Measurements from ENCODE around the gene CD2AP. TPM values are rescaled to one million over a fixed set of nuclear protein-coding genes. Genes with fewer than 3 reads are reported as not detected.

CD2AP gene
- total and polyA plus RNA-seq, 2 of the 8 experiments (the other 6 are each of a cell fraction or from before 2014, with no cell fraction given), result 8.6 to 75.6 TPM

DNA sequence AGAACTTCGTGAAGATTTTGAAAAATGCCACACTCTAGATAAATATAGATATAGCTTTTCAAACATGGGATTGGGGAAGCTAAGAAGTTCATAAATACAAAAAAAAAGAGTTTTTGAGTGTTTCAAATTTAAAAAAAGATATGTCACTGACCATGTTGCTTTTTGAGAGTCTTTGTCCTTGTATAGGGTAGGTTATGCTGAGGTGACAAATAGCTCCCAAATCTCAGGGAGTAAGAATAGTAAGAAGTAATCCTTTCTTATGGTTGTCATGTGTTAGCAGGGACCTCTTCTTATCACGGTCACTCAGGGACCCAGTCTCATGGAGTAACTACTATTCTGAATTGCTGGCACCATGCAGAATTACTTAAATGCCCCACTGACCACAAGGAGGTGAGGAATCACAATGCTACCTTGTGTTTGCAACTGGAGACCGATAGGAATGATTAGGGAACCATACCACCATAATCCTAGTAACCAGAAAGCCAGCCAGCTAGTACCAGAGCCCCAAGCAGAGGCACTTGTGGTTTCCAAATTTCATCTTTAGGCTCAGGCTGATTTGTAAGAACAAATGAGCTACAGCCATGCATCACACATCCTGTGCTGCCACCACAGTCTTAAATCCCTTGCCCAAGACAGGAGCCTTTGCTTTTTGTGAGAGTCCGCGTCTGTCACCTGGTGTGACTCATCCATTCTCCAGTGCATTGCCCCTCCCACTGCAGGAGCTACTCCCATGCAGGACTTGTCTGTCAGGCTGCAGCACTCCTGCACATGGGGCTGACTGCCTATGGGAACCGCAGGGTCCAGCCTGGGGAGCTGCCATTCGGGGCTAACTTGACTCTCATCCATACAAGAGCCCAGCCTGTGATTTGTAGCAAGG is 178.4 kb downstream of the CD2AP start:
- H3K4me3 ChIP-seq (ENCODE audit: extremely low read depth in 1 of 4, insufficient read depth in 2 of 4, low read depth in 3 of 4, low read length in 4 of 4), result no peak overlapping the region
- no peak overlapping the region for H3K4ac ChIP-seq (replicated peaks; ENCODE audit: insufficient read length, low read depth, low read length)
- no peak overlapping the region for H3K4me2 ChIP-seq (ENCODE audit: insufficient read depth in 1 of 2, low read depth in 2 of 2, low read length in 2 of 2)
- no peak overlapping the region for H2AK5ac ChIP-seq (ENCODE audit: low read depth, low read length)
- POLR2A ChIA-PET (ENCODE audit: partially characterized antibody), result interaction anchor here (0.8 kb wide), 1 partner anchor 12 kb away, joined by 3 read pairs; no protein-coding TSS in a partner anchor
- FAIRE-seq (no peak), DNase-seq (ENCODE audit: low read depth in 1 of 2, low spot score in 2 of 2) (peak in 1 of 2 experiments; percentile 36)
- no peak overlapping the region for H2BK120ac ChIP-seq (replicated peaks; ENCODE audit: low read depth, low read length)
- H3K14ac ChIP-seq (ENCODE audit: insufficient read length), result no peak overlapping the region
- 72% methylated on average over 7 of the region's 7 CpGs; no CpG with 5 or more reads in 1 of the 2 experiments for WGBS, 2 experiments (ENCODE audit: extremely low coverage in 1 of 2, insufficient coverage in 1 of 2, insufficient read length in 1 of 2, insufficient replicate concordance in 2 of 2, low coverage in 1 of 2, low lambda C conversion rate in 2 of 2, missing lambda C conversion rate in 1 of 2)
- peaks cover 0 to 4% (median 1%) of the 10 kb centered on the region in 4 experiments; a peak in 1 of 7 replicates for H3K4me1 ChIP-seq (replicated peaks in 1 of 4; ENCODE audit: control insufficient read depth in 3 of 4, insufficient read depth in 4 of 4, low read length in 3 of 4)
- no peak overlapping the region for H4K91ac ChIP-seq (replicated peaks; ENCODE audit: insufficient read length, low read length)
- CTCF ChIA-PET (ENCODE audit: partially characterized antibody), result interaction anchor here (0.6 to 5.4 kb wide), 6 partner anchors 24 to 821 kb away, joined by 3 to 25 read pairs (median 5); no protein-coding TSS in a partner anchor
- 0 out of 2 replicates have a peak overlapping the region, but pooled peaks have one; percentile 21 for H2BK12ac ChIP-seq (ENCODE audit: low read depth, low read length)
- no peaks in the 10 kb centered on the region for H3K79me2 ChIP-seq (ENCODE audit: control insufficient read depth in 1 of 2, insufficient read depth in 2 of 2, low read length in 2 of 2)
- no peaks in the 10 kb centered on the region for H3K27me3 ChIP-seq (replicated peaks in 1 of 4; ENCODE audit: control insufficient read depth in 3 of 4, extremely low read depth in 1 of 4, insufficient read depth in 3 of 4, low read length in 3 of 4)
- no peak for TF ChIP-seq TAF7 (optimal IDR thresholded peaks at IDR 0.05; ENCODE audit: borderline replicate concordance, low read depth, low read length)
- no peak for TF ChIP-seq NANOG (IDR thresholded peaks at IDR 0.05; ENCODE audit: insufficient read depth, low read depth, low read length, poor library complexity, severe bottlenecking)
- peak; percentile 70 for TF ChIP-seq JUND (IDR thresholded peaks at IDR 0.05; ENCODE audit: low read length)
- H2BK15ac ChIP-seq (ENCODE audit: low read length), result peak overlapping the region; percentile 23; the same call in 1 of the 2 replicates
- H3K23me2 ChIP-seq (ENCODE audit: low read depth, low read length), result no peaks in the 10 kb centered on the region; the same call in 1 of the 2 replicates
- H3K27ac ChIP-seq (ENCODE audit: low read depth, low read length), result no peak overlapping the region
- no peak overlapping the region for H2BK20ac ChIP-seq (ENCODE audit: low read length)
- no peak overlapping the region for H2BK5ac ChIP-seq (ENCODE audit: low read depth, low read length)
- no peaks in the 10 kb centered on the region for H3K9me3 ChIP-seq (ENCODE audit: insufficient read depth in 2 of 2, low read depth in 1 of 2, low read length in 1 of 2)
- peak overlapping the region; percentile 81 for H2AFZ ChIP-seq (ENCODE audit: low read length)
- H4K5ac ChIP-seq (ENCODE audit: insufficient read length, low read depth, low read length), result no peak overlapping the region
- no peak overlapping the region for H3K9ac ChIP-seq (replicated peaks in 1 of 4; ENCODE audit: extremely low read depth in 1 of 4, low read depth in 3 of 4, low read length in 3 of 4)
- H4K20me1 ChIP-seq (replicated peaks in 1 of 2; ENCODE audit: control insufficient read depth in 1 of 2, insufficient read depth in 2 of 2, low read length in 2 of 2), result no peaks in the 10 kb centered on the region
- no peak overlapping the region for H3K56ac ChIP-seq (replicated peaks; ENCODE audit: insufficient read length, low read depth, low read length)
- H3K79me1 ChIP-seq (ENCODE audit: low read depth, low read length), result no peaks in the 10 kb centered on the region
- no peaks in the 10 kb centered on the region for H3K36me3 ChIP-seq (ENCODE audit: control insufficient read depth in 2 of 4, insufficient read depth in 4 of 4, low read length in 3 of 4)
- no peak overlapping the region for H4K8ac ChIP-seq (ENCODE audit: extremely low read depth, insufficient read depth, low read length)
- H3K23ac ChIP-seq (ENCODE audit: insufficient read length), result no peak overlapping the region
- H3K18ac ChIP-seq (ENCODE audit: extremely low read depth, low read length), result no peak overlapping the region
